Fibroblast of villous mesenchyme (primary cell): ENCODE results near the gene PCDHGA3. TPM values are rescaled to one million over a fixed set of nuclear protein-coding genes. Genes with fewer than 3 reads are reported as not detected.
A peak's percentile ranks its signal among the peaks of the same experiment; 100 is the strongest.
"Not testable (repeated sequence)": the region's sequence is repeated elsewhere in the genome, so short reads cannot be mapped to it uniquely, and the experiment has no call there.

Experiments
- DNase-seq: peaks from one replicate; pipeline ENCODE4 v3.0.0-alpha.2; 2010; ENCODE audit warnings: low read depth
- H3K4me3 ChIP-seq: 2 replicates; pipeline ENCODE4 v1.5.1; 2011; ENCODE audit warnings: low read depth, mild to moderate bottlenecking, low read length
- total RNA-seq: library from RNA; depleted of rRNA; stranded (reverse); fragments of >200 nt; gene quantifications from 2 replicates; pipeline ENCODE4 v1.2.3, GENCODE V29; 2012
- TF ChIP-seq, protein P1 (sequence below): IDR thresholded peaks from 2 replicates; pipeline ENCODE4 v1.5.1; 2012; ENCODE audit warnings: low read depth, mild to moderate bottlenecking, low read length; ENCODE audit not compliant: insufficient read depth

The PCDHGA3 gene
- 3.2 and 4.3 TPM in 2 replicates for total RNA-seq

DNA sequence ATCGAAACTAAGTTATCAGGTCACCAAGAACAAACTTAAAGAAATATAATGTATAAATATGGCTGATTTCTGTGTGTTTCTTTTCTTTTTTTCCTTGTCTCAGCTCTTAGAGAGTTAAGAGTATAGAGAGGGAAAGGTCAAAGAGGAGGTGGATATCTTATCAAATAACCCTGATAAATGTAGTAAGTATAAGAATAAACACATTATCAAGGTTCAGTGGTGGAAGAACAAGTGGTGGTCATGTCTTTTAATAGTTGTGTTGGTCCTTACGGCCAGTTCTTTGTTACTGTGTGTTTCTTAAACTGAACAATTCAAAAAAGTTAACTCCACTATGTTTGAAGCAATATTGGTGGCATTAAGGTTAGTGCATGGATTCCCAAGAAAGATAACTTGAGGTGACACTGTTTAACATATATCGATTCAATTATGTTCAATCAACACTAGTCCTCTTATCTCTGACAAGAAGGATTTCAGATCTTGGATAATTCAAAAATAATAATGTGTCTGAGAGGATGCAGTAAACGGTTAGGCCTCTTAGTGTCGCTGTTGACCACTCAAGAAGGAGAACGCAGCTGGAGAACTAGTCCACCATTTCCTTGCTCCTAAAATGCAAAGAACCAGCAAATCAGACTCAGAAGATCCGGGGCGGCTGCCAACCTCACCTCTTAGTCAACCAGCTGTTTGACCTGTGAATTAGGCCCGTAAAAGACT lies at the start of gene PCDHGA3:
TSS of gene PCDHGA3 (plus strand) at position 588 of the 711 bp plus-strand sequence. CDS start 205 bp downstream, outside the sequence.
- H3K4me3 ChIP-seq: peak within 1 kb of the TSS; percentile 51
- TF ChIP-seq, protein P1, sequence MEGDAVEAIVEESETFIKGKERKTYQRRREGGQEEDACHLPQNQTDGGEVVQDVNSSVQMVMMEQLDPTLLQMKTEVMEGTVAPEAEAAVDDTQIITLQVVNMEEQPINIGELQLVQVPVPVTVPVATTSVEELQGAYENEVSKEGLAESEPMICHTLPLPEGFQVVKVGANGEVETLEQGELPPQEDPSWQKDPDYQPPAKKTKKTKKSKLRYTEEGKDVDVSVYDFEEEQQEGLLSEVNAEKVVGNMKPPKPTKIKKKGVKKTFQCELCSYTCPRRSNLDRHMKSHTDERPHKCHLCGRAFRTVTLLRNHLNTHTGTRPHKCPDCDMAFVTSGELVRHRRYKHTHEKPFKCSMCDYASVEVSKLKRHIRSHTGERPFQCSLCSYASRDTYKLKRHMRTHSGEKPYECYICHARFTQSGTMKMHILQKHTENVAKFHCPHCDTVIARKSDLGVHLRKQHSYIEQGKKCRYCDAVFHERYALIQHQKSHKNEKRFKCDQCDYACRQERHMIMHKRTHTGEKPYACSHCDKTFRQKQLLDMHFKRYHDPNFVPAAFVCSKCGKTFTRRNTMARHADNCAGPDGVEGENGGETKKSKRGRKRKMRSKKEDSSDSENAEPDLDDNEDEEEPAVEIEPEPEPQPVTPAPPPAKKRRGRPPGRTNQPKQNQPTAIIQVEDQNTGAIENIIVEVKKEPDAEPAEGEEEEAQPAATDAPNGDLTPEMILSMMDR: peak; percentile 55
- DNase-seq: peak; percentile 61

GRCh38 chr5:141298376-141298775 lies 45.3 kb upstream of the PCDHGA3 start:
- TF ChIP-seq, protein P1: no peak
- DNase-seq: no peak
- H3K4me3 ChIP-seq: no peak overlapping the region

DNA sequence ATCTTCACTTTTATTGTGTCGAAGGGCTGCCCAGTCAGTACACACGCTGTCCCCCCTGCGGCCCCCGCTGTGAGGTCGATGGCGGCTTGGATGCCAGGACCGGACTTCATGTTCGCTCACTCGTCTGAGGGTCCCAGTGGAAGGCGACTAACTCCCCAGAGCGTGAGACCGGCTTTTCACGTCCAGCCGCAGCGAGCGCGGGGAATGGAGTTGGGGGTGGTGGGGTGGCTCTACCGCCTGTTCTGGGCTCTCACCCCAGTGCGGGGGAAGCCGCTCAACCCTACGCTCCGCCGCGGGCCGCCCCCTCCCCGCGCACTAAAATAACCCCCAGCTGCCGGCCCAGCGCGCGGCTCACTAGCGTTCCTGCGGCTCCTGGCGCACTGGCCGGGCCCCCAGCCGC lies 39.9 kb upstream of the PCDHGA3 start, which contains the start of gene SLC25A2:
TSS of gene SLC25A2 (minus strand) at position 294 of the 400 bp plus-strand sequence. CDS start at position 110, 184 bp downstream.
- TF ChIP-seq, protein P1: no peak
- no peak for DNase-seq
- H3K4me3 ChIP-seq: no peak within 1 kb of the TSS

- no peak overlapping the region for H3K4me3 ChIP-seq
- no peak for DNase-seq
- TF ChIP-seq, protein P1: no peak
Measured at GRCh38 chr5:141306630-141307029, 37.0 kb upstream of the PCDHGA3 start.

GRCh38 chr5:141313711-141314110 lies 29.9 kb upstream of the PCDHGA3 start:
- no peak for DNase-seq
- TF ChIP-seq, protein P1: no peak
- H3K4me3 ChIP-seq: no peak overlapping the region

DNA sequence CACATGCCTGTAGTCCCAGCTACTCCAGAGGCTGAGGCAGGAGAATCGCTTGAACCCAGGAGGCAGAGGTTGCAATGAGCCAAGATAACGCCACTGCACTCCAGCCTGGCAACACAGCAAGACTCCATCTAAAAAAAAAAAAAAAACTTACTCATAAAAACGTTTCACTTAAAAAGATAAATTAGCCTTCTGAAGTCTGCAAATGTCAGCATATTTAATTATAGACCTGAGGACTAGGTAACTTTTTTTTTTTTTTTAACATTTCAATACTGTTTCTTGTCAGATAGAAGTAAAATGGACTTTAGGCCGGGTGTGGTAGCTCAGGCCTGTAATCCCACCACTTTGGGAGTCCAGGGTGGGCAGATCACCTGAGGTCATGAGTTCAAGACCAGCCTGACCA lies 26.7 kb upstream of the PCDHGA3 start:
- not testable (repeated sequence) for DNase-seq, H3K4me3 ChIP-seq

DNA sequence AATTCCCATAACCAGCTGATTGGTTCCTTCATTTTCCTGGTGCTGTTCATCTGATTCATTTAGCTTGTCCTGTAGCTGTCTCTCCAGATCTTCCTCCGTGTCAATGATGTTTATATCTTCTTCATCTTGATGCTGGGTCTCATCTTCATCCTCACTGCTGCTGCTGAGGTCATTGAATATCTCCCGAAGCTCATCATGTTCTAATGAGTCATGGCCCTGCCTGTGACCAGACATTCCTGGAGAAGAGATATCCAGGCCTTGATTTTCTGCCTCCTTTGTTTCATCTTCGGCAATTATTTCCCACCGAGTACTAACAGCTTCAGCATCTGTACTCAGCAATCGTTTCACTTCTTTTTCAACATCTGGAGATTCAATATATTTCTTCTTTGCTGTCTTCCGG lies 24.4 kb upstream of the PCDHGA3 start:
- H3K4me3 ChIP-seq: no peak overlapping the region
- no peak for DNase-seq
- TF ChIP-seq, protein P1: no peak
